HepG2 (cell line): ENCODE results near the gene ARPC1A.

Source experiments
- CREB3 ChIP-seq: sonication (generic); formaldehyde crosslinking; IDR thresholded peaks from 2 replicates; pipeline ENCODE4 v1.5.0; 2020; ENCODE audit warnings: missing genetic modification reagents
- FOSL2 ChIP-seq: sonication (generic); formaldehyde crosslinking; IDR thresholded peaks from 2 replicates; pipeline ENCODE4 v1.4.0; 2020; ENCODE audit warnings: missing genetic modification reagents
- FUBP1 ChIP-seq: sonication (generic); formaldehyde crosslinking; IDR thresholded peaks from 2 replicates; pipeline ENCODE4 v1.5.1; 2020; ENCODE audit warnings: missing genetic modification reagents, mild to moderate bottlenecking, borderline replicate concordance
- POLR2A ChIP-seq, 2 experiments: IDR thresholded peaks; 2 replicates each; pipeline ENCODE4 v1.6.1; 2011; ENCODE audit warnings: low read depth in 2 of 2, low read length in 2 of 2, mild to moderate bottlenecking in 1 of 2, moderate library complexity in 1 of 2; ENCODE audit not compliant: insufficient read depth in 1 of 2
- SCMH1 ChIP-seq: sonication (generic); formaldehyde crosslinking; IDR thresholded peaks from 2 replicates; pipeline ENCODE4 v1.9.0; 2021; ENCODE audit warnings: missing genetic modification reagents, mild to moderate bottlenecking, borderline replicate concordance
- ZBTB38 ChIP-seq: sonication (generic); formaldehyde crosslinking; IDR thresholded peaks from 2 replicates; pipeline ENCODE4 v1.5.1; 2020; ENCODE audit warnings: mild to moderate bottlenecking, missing genetic modification reagents
- ZBTB7A ChIP-seq: sonication (generic); formaldehyde crosslinking; IDR thresholded peaks from 2 replicates; pipeline ENCODE4 v1.8.0; 2022; ENCODE audit warnings: mild to moderate bottlenecking, missing genetic modification reagents
- ZNF121 ChIP-seq: sonication (generic); formaldehyde crosslinking; IDR thresholded peaks from 2 replicates; pipeline ENCODE4 v1.5.0; 2020; ENCODE audit warnings: mild to moderate bottlenecking, missing genetic modification reagents
- ZNF224 ChIP-seq: sonication (generic); formaldehyde crosslinking; IDR thresholded peaks from 2 replicates; pipeline ENCODE4 v1.5.0; 2020; ENCODE audit warnings: mild to moderate bottlenecking, missing genetic modification reagents
- TF ChIP-seq, protein P1 (sequence below): sonication (generic); formaldehyde crosslinking; IDR thresholded peaks from 2 replicates; pipeline ENCODE4 v1.5.0; 2020; ENCODE audit warnings: mild to moderate bottlenecking, missing genetic modification reagents, moderate library complexity
- TF ChIP-seq, protein P2 (sequence below): sonication (generic); formaldehyde crosslinking; IDR thresholded peaks from 2 replicates; pipeline ENCODE4 v1.9.0; 2021; ENCODE audit warnings: mild to moderate bottlenecking, missing genetic modification reagents

- TF ChIP-seq CREB3 (CRISPR knock-in tag) = no peak
- TF ChIP-seq POLR2A (IDR thresholded peaks at IDR 0.05; ENCODE audit: insufficient read depth in 1 of 2, low read depth in 2 of 2, low read length in 2 of 2) = no peak
- no peak for TF ChIP-seq ZNF121 (CRISPR knock-in tag)
- no peak for TF ChIP-seq ZNF224
- TF ChIP-seq FOSL2 (CRISPR knock-in tag) = no peak
- no peak for TF ChIP-seq FUBP1 (CRISPR knock-in tag)
- TF ChIP-seq, protein P1, sequence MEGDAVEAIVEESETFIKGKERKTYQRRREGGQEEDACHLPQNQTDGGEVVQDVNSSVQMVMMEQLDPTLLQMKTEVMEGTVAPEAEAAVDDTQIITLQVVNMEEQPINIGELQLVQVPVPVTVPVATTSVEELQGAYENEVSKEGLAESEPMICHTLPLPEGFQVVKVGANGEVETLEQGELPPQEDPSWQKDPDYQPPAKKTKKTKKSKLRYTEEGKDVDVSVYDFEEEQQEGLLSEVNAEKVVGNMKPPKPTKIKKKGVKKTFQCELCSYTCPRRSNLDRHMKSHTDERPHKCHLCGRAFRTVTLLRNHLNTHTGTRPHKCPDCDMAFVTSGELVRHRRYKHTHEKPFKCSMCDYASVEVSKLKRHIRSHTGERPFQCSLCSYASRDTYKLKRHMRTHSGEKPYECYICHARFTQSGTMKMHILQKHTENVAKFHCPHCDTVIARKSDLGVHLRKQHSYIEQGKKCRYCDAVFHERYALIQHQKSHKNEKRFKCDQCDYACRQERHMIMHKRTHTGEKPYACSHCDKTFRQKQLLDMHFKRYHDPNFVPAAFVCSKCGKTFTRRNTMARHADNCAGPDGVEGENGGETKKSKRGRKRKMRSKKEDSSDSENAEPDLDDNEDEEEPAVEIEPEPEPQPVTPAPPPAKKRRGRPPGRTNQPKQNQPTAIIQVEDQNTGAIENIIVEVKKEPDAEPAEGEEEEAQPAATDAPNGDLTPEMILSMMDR (CRISPR knock-in tag) = no peak
- TF ChIP-seq ZBTB7A (CRISPR knock-in tag) = no peak
- TF ChIP-seq, protein P2, sequence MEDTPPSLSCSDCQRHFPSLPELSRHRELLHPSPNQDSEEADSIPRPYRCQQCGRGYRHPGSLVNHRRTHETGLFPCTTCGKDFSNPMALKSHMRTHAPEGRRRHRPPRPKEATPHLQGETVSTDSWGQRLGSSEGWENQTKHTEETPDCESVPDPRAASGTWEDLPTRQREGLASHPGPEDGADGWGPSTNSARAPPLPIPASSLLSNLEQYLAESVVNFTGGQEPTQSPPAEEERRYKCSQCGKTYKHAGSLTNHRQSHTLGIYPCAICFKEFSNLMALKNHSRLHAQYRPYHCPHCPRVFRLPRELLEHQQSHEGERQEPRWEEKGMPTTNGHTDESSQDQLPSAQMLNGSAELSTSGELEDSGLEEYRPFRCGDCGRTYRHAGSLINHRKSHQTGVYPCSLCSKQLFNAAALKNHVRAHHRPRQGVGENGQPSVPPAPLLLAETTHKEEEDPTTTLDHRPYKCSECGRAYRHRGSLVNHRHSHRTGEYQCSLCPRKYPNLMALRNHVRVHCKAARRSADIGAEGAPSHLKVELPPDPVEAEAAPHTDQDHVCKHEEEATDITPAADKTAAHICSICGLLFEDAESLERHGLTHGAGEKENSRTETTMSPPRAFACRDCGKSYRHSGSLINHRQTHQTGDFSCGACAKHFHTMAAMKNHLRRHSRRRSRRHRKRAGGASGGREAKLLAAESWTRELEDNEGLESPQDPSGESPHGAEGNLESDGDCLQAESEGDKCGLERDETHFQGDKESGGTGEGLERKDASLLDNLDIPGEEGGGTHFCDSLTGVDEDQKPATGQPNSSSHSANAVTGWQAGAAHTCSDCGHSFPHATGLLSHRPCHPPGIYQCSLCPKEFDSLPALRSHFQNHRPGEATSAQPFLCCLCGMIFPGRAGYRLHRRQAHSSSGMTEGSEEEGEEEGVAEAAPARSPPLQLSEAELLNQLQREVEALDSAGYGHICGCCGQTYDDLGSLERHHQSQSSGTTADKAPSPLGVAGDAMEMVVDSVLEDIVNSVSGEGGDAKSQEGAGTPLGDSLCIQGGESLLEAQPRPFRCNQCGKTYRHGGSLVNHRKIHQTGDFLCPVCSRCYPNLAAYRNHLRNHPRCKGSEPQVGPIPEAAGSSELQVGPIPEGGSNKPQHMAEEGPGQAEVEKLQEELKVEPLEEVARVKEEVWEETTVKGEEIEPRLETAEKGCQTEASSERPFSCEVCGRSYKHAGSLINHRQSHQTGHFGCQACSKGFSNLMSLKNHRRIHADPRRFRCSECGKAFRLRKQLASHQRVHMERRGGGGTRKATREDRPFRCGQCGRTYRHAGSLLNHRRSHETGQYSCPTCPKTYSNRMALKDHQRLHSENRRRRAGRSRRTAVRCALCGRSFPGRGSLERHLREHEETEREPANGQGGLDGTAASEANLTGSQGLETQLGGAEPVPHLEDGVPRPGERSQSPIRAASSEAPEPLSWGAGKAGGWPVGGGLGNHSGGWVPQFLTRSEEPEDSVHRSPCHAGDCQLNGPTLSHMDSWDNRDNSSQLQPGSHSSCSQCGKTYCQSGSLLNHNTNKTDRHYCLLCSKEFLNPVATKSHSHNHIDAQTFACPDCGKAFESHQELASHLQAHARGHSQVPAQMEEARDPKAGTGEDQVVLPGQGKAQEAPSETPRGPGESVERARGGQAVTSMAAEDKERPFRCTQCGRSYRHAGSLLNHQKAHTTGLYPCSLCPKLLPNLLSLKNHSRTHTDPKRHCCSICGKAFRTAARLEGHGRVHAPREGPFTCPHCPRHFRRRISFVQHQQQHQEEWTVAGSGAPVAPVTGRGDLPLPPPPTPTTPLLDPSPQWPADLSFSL = no peak
- no peak for TF ChIP-seq ZBTB38 (CRISPR knock-in tag)
- no peak for TF ChIP-seq SCMH1 (CRISPR knock-in tag)
Observed at GRCh38 chr7:99311702-99312101, 14.0 kb upstream of the ARPC1A start.
